Measurements from ENCODE around the gene ACOXL.
A peak's percentile ranks its signal among the peaks of the same experiment; 100 is the strongest.
"Not testable (repeated sequence)": the region's sequence is repeated elsewhere in the genome, so short reads cannot be mapped to it uniquely, and the experiment has no call there.

Gene ACOXL

DNA sequence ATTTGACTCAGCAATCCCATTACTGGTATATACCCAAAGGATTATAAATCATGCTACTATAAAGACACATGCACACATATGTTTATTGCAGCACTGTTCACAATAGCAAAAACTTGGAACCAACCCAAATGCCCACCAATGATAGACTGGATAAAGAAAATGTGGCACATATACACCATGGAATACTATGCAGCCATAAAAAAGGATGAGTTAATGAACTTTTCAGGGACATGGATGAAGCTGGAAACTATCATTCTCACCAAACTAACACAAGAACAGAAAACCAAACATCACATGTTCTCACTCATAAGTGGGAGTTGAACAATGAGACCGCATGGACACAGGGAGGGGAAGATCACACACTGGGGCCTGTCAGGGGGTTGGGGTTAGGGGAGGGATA lies 350.3 kb downstream of the ACOXL start:
- DNase-seq, result not testable (repeated sequence)

DNA sequence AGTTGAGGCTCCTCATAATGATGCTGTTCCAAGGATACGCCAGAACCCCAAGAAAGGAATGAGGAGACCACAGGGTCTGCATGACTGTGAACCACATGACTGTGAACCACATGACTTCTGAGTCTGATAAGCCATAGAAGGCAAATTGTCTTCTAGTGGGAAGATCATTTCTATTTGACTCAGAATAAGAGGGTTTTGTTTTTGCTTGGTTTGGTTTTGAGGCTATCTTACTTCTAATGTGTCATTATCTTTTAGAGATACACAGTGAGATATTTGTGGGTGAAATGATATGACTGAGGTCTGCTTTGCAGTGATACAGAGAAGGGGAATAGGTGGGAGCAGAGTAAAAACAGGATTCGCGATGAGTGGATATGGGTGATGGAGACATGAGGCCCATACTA lies 359.4 kb downstream of the ACOXL start:
- DNase-seq, result no peak

DNA sequence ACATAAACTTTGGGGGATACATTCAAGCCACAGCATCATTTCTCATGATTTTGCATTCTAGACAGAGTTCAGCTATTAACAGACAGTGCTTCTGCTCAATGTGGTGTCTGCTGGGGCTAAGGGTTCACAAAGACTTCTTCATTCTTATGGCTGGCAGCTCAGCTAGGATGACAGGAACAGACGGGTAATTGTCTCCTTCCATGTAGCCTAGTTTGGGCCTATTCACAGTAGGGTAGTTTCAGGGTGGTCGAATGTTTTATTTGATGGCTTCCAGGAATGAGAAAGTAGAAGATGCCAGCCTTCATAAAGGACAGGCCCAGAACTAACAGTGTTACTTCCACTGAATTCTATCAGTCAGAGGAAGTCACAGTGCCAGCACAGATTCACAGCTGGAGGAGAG lies 362.3 kb downstream of the ACOXL start:
- no peak for DNase-seq

DNA sequence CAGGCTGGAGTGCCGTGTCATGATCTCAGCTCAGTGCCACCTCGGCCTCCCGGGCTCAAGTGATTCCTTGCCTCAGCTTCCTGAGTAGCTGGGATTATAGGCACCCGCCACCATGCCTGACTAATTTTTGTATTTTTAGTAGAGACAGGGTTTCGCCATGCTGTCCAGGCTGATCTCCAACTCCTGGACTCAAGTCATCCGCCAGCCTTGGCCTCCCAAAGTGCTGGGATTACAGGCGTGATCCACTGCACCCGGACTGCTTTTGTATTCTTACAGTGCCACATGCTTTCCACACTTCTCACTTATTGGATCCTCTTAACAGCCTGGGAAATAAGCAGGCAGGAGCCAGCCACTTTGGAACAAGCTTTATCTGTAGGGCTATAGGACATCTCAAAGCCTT lies 363.1 kb downstream of the ACOXL start:
- DNase-seq, result no peak

DNA sequence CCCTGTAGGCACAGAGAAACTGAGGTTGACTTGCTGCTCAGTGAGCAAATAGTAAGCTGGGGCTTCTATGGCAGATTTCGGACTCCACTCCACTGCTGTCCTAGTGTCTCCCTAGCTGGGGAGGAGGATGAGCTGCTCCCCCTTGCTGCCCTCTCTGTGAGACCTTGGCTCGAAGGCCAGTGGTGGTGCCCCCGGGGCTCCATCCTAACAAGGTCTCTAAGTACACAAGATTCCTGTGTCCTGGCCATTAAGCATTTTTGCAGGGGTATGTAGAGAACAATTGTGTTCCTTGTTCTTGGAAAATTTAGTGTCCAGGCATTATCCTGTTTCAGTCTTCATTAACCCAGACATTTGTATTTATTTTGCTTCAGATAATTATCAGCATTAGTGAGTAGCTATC lies 367.0 kb downstream of the ACOXL start:
- DNase-seq, result no peak

DNA sequence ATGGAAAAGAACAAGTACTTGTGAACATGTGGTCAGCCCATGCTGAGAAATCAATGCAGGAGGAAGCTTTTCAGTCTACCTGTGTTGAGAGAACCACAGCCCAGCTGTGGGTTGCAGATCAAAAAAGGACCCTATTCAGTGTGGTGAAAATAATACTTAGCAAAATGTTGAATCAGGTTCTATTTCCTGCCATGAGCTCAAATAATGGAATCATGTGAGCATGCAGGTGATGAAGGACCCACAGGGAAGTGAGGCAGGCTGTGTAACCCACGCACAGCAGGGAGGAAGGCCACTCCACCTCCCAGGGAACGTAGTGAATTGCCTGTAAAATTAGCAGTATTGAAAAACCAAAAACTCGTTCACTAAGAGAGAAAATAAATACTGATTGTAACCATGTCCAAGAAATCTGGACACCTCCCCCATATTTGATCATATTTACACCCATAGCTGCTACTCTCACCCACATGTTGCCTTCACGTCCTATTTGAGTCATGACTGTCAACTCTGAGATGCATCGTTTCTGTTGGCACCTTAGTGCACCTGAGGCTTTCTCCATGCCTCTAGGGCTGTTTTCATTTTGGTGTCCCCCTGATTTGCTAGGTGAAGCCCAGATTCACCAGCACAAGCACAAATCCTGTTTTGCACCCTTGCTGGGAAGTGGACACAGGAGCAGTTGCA lies 367.9 kb downstream of the ACOXL start:
- no peak for DNase-seq

DNA sequence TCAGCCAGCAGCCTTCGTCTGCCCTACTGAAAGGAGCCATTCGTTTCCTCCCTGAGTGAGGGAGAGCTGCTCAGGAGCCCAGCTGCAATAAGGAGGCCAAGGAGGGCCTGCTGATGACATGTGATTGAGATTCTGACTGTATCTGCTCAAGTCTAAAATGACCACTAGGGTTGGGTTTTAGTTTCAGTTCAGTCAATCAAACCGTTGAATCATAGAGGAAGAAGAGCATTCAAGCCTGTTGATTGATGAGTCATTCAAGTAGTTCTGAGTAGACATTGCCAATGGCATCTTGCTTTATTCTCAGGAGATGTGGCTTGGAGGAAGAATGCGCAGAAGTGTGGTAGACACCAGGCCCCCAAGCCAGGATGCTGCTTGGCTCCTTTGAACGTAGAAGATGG lies 368.4 kb downstream of the ACOXL start:
- DNase-seq, result no peak

DNA sequence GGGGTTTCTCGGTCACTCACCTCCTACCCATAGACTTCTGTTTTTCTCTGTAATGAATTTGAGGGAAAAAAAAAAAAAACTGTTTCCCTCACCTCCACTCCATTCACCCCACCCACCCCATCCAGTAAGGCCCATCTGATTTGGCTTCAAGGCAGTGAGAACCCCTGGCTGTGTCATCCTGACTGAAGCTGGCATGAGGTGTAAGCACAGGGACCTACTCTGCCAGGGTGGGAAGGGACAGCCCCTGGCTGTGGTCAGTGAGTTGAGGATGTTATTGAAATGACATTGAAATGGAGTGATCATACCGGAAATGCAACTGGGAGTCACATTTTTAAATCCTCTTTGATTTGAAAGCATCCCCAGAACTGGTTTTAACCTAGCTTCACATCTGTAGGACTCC lies 369.2 kb downstream of the ACOXL start:
- no peak for DNase-seq

DNA sequence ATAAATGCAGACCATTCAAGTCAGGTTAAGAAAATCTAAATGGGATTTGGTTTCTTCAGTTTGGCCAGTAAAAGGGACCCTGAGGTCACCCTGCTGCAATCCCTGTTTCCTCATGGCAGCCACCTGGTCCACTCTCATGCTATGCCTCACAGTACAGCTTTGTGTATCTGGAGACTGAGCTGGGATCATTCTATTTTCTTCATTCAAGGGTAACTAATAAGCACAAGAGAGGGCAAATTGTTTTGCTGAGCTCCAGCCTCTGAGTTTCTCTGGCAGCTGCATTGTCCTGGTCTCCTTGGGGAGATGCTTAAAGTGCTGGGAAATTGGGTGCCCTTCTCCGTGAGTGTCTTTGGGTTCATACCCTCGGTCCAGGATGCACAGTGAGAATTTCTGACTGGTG lies 369.8 kb downstream of the ACOXL start:
- no peak for DNase-seq

DNA sequence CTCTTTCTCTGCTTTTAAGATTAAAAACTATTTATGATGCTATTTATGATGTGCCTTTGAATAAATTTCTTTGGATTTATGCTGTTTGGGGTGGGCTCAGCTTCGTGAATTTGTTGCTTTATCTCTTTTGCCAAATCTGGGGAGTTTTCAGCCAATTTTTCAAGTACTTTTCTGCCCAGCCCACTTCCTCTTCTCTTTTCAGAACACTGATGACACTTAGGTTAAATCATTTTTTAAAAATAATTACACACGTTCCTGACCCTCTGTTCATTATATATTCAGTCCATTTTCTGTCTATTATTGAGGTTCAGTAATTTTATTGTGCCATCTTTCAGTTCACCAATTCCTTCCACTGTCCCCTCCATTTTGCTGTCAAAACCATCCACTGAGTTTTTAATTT lies 373.6 kb downstream of the ACOXL start:
- DNase-seq, result no peak

DNA sequence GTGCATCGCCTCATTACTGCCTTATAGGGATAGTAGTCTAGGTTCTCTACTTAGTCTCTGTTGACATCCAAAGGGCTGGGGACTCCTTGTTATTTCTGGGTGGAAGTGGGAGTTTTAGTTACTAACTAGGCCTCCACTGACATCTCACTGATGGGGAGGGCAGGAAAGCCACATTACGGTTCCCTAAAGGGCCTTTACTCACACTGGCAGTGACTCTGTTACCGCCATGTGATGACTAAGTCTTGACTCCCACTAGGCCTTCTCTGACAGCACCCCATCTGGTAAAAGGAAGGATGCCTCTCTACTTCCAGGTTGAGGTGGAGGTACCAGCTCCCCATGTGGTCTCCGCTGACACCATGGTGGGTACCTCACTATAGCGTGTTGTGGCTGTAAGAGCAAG lies 374.3 kb downstream of the ACOXL start:
- no peak for DNase-seq

DNA sequence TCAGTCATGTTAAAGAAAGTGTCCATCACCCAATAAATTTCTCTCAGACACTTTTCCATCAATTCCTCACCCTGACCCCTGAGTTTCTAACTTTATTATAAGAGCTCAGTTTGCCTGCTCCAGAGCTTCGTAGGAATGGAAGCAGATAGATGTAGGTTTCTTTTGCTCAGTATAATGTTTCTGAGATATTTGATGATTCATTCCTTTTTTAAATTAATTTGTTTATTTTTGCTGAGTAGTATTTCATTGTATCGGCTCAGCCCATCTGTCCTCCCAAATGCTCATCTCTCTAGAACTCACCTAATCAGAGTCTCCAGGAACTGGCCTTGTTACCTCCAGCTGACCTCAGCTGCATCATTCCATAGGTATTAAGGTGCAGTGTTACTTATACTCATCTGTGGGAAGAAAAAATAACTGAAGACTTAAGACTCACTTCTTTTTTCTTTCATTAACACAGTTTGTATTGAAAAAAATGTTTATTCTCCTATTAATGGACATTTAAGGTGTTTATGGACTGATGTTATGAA lies 376.4 kb downstream of the ACOXL start:
- DNase-seq, result no peak

DNA sequence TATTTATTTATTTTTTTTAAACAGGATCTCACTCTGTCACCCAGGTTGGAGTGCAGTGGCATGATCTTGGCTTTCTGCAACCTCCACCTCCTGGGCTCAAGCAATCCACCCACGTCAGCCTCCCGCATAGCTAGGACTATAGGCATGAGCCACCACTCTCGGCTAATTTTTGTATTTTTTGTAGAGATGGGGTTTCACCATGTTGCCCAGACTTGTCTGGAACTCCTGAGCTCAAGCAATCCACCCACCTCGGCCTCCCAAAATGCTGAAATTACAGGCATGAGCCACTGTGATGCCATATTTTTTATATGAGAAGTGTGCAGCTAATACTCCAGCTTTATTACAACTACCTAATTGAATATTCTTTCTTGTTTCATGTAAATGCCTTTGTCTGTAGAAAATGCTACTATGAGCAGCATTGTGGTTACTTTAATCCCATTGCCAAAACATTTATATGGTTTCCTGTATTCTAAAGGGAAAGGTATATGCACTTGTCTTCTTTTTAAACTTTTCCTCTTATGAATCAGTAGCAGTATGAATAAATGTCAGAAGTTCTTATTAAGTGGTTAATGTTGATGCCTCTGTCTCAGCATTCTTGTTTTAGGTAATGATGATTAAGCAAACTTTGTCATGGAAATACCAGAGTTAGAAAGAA lies 378.9 kb downstream of the ACOXL start:
- DNase-seq, result no peak

DNA sequence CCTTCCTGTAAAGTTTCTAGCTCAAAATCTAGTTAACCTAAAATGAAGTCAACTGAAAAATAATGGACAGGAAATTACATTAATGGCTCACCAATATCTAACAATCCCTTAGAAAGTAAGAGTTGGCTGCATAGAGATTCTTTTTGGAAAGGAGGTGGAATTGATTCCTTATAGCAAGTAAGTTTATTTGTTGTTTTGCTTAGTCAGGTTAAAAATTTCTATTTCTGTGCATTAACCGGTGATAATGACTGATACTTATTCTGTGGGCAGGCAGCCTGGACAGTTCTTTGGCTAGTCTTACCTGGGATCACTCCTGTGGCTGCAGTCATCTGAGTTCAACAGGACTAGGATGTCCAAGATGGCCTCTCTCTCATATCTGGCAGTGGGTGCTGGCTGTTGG lies 381.5 kb downstream of the ACOXL start:
- DNase-seq, result no peak

DNA sequence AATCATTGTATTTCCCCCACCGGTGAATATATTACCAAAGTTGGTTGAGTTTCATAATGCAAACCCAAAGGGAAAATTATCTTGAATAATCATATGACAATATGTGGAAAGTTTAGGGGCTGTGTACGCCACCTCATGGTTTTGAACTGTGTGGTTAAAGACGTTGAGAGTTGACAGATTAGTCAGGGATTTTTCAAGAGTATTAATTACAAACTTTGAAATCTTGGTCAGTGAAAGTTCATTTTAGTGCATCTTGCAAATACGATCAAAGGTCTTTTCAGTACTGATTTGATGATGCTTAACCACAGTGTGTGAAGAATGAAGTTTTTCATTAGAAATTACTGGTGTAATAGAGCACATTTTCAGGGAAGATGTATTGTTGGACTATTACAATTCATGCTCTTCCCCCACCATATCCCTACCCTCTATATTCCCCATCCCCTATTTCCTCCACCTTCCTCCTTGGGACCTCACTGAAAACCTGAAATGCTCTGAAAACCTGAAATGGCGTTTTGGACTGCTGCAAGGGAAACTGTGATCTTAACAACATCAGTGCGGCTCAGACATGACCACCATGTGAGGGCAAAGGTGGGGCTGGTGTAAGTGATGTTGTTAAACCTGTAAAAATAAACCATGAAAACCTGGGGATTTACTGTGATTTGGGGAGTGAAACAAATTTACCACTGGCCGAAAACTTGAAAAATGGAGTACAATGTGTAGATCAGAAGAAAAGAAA lies 383.8 kb downstream of the ACOXL start:
- DNase-seq, result no peak

DNA sequence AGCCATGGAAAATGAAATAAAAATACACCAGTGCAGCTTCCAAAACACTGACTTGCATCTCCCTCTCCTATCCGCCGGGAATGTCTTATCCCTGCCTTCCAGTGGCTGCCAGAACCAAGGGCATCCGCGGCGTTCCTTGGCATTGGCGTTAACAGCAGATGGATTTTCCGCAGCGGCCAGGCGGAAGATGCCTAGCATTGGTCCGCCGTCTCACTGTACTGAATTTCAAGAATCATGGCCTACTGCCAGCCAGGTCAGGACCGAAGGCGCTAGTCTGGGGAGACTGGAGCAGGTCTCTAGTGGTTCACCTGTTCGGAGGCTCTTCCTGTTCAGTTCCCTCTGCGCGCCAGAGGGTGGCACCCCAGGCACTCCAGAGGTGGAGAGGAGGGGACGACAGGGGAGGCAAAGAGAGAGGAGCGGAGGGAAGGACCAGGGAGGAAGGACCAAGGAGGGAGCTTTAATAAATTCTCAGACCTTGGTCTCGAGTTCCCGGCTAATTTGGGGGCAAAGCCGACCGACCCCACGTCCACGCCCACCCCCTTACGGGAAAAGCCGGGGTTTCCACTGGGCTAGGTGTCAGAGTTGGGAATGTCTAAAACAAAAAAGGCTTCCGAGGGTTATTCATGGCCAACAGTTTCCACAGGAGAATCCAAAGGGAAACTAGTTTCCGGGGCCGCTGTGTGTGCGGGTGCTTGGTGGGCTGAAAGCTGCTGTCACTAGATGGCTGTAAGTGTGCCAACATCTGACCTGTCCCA lies 384.6 kb downstream of the ACOXL start:
- peak; percentile 97 for DNase-seq

DNA sequence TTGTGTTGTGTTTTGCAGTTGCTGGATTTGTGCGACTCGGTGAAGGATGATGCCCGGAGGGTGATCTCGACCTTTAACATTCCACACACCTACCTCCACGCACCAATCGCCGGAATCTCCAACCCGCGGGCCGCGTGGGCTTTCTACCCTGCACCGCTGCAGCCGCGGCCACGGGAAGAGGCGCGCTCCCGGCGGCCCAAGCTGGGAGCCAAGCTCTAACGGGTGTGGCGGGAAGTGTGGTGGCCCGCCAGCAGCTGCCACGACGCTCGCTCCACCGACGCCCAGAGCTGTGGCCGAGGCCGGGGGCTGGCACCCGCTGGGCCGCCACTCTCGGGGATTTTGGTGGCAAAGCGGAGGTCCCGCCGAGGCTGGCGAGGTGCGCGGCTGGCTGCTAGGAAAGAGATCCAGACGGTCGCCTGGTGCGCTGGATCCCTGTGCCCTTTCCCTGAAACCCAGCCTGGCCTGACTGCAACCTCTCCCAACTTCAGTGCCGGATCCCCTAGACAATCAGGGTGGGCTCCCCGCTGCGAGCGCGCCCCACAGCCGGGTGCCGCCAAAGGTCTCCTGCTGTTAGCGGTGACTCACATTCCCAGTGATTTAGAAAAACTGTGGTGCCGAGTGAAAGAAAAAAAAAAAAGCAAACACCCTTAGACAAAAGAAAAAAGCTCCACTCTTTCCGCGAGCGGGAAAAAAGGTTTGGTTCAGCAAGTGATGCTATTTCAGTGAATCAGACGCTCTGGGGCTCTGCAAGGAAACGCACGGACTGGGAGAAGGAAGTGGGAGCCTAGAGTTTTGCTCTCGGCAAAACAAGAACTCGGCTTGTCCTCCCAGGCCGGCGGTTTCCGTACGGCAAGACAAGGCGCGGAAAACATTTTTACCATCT lies 385.5 kb downstream of the ACOXL start:
- DNase-seq, result peak; percentile 35

DNA sequence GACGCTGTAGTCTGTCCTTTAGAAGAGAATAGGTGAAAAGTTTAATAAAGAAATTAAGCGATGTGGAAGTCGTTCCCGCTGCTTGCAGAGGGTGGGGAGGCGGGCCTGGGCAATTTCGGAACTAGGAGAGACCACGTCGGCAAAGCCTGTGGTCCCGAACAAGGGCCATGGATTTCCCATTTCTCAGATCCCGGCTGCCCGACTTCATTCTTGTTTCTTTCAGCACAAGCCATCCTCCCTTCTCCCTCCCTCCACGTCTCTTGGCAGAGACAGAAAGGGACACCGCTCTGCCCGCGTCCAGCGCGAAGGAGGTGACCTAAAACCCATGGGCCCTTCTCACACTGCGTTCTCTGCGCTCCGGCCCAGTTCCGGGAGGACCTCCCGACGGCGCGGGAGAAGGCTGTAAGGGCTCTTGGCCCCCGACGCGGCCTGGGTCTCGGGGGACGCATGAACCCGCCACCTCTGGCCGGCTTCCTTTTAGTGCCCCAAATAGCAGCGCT lies 386.2 kb downstream of the ACOXL start:
- DNase-seq, result no peak

DNA sequence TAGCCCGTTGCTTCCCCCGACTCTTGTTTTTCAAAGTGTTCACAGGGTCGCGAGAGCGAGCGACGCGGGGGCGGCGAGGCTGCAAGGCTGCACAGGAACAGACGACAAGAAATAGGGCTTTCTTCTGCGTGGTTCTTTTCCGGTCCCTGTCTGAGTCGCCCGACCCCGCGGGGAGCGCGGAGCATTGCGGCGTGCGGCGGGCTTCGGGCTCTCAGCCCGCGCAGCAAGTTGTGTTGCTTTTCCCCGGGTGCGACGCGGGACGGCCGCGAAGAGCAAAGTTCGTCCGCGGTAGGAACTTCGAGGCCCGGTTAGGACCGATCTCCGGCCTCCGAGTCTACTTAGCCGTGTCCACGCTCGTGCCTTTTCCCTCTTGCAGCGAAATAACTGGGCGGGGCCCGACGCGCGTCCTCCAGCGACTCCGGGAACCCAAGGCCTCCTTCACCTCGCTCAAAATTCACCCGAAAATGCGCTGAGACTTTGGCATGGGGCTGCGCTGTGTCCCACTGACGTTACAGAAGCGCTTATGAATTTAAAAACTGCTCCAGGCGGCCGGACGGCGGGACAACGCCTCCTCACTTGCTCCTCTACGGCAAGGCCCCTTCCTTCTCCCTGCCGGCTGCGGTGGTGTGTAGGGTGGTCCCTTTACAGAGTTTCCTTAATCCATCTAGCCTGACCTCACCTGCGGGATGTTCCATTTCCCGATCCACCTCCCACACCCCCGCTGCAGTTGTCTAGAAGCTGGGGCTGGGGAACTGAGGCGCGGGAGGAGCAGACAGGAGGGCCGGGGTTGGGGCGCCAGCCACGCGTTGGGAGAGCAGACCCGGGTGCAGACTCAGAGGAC lies 386.8 kb downstream of the ACOXL start:
- DNase-seq, result no peak

DNA sequence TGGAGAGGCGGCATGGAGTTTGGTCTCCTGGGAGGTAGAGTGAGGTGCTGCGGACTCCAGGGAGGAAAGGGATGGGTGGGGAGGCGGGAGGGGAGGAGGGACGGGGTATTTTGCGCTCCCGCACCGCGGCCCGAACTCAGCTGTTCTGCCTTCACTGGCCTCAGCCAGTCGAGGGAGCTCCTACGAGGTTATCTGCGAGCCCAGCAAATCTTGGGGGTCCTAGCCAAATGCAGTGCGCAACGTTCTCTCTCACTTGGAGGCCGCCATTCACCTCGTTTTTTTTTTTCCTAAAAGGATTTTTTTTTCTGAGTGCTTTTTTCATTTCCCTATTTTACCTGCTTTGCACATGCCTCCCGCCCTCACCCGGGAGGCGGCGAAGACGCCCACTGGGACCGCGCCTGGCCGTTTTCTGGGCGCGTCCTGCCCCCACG lies 387.5 kb downstream of the ACOXL start:
- no peak for DNase-seq
